ENCODE data around the gene EMC10. TPM values are rescaled to one million over a fixed set of nuclear protein-coding genes. Genes with fewer than 3 reads are reported as not detected.

Gene EMC10
- 107 TPM for total RNA-seq

GRCh38 chr19:50476224-50476906, at the start of gene EMC10, which contains the start of gene GARIN5A:
TSS of gene EMC10 (plus strand) at chr19:50476507. CDS start at chr19:50476545, 38 bp downstream.
TSS of gene GARIN5A (minus strand) at chr19:50476848. CDS start at chr19:50476388, 460 bp downstream.

GRCh38 chr19:50432221-50433028, 43.9 kb upstream of the EMC10 start, which contains the start of gene MYBPC2:
TSS of gene MYBPC2 (plus strand) at chr19:50432892. CDS start at chr19:50432954, 62 bp downstream.

GRCh38 chr19:50511069-50511822, 34.9 kb downstream of the EMC10 start, which contains the start of gene JOSD2:
TSS of gene JOSD2 (minus strand) at chr19:50511191. CDS start at chr19:50510431, 760 bp downstream.

GRCh38 chr19:50513746-50514345, 37.5 kb downstream of the EMC10 start, which contains the start of gene ASPDH:
TSS of gene ASPDH (minus strand) at chr19:50513913. CDS start at chr19:50513823, 90 bp downstream.

Other genes starting within 250 kb of the EMC10 start
- gene KCNC3, start 147.1 kb upstream of the EMC10 start, total RNA-seq: 7.8 TPM
- 6.8 TPM for gene NAPSA, start 110.9 kb upstream of the EMC10 start, total RNA-seq
- 55.1 TPM for gene NR1H2, start 100.0 kb upstream of the EMC10 start, total RNA-seq
- gene POLD1, start 92.2 kb upstream of the EMC10 start, total RNA-seq: 56.6 TPM
- 1.5 TPM for gene SPIB, start 57.6 kb upstream of the EMC10 start, total RNA-seq
- 41.0 TPM for gene MYBPC2, start 43.6 kb upstream of the EMC10 start, total RNA-seq
- gene GARIN5A, start 341 bp downstream of the EMC10 start, total RNA-seq: 4.4 TPM
- gene JOSD2, start 34.7 kb downstream of the EMC10 start, total RNA-seq: 18.8 TPM
- 5.7 TPM for gene ASPDH, start 37.4 kb downstream of the EMC10 start, total RNA-seq
- gene LRRC4B, start 91.9 kb downstream of the EMC10 start, total RNA-seq: 35.3 TPM
- gene SYT3, start 163.4 kb downstream of the EMC10 start, total RNA-seq: 0.76 TPM
- 6.2 TPM for gene C19orf81, start 172.9 kb downstream of the EMC10 start, total RNA-seq
- gene SHANK1, start 243.3 kb downstream of the EMC10 start, total RNA-seq: 10.2 TPM
- gene CLEC11A, start 246.9 kb downstream of the EMC10 start, total RNA-seq: 61.6 TPM

All from metanephros (tissue), 1 donor.